GM18861 (cell line): ENCODE data around the gene DNM1L.
"Not testable (repeated sequence)": the region's sequence is repeated elsewhere in the genome, so short reads cannot be mapped to it uniquely, and the experiment has no call there.

Experiments
- ATAC-seq: cut with Tn5 transposase; IDR thresholded peaks from one replicate; pipeline ENCODE4 v1.9.1; 2021; ENCODE audit not compliant: unreplicated experiment

Gene DNM1L

GRCh38 chr12:32695787-32696186 is 16.7 kb downstream of the DNM1L start:
- ATAC-seq, result no peak

DNA sequence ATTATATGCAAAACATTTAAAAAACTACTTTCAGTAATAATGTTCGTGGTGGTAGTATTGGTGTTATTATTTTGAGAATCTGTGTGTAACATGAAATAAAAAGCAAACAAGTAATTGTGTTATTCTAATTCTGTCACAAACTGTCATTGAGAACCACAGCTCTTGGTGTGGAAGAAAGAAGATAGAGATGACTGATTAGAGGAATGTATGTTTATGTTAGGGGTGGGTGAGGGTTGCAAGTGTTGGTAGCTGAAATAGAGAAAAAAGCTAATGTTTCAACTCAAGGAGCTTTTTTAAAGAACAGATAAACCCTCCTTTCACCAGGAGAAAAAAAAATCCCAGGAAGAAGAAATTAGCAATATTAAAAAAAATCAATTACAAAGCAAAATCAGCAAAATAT is 18.3 kb downstream of the DNM1L start:
- no peak for ATAC-seq

GRCh38 chr12:32698285-32698684 is 19.2 kb downstream of the DNM1L start:
- no peak for ATAC-seq

DNA sequence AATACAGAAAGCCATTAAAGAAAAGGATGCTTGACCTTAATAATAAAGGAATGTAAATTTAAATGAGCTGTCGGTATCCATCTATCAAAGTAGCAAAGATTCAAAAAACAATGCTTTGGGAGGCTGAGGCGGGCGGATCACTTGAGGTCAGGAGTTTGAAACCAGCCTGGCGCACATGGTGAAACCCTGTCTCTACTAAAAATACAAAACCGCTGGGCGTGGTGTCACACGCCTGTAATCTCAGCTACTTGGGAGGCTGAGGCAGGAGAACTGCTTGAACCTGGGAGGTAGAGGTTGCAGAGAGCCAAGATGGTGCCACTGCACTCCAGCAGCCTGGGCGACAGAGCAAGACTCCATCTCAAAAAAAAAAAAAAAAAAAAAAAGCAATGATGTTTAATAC is 20.3 kb downstream of the DNM1L start:
- not testable (repeated sequence) for ATAC-seq

DNA sequence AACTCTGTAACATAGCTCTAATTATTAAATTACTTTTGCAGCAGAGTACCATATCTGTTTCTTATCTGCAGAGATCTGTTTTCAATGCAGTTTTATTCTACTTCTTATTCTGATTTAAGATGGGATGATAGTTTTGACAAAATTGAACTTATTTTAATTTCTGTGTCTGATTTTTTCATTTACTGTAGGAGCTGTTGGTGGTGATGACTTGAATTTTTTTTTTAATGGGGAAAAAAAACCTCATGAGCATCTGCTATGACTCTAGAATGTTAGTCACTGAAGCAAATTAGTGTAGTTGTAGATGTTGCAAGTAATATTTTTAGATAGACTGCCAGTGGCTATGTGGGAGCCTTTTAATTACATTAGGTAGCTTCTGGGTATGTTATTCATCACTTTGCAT is 23.4 kb downstream of the DNM1L start:
- no peak for ATAC-seq

- ATAC-seq, result no peak
Observed at GRCh38 chr12:32702946-32703345, 23.8 kb downstream of the DNM1L start.

DNA sequence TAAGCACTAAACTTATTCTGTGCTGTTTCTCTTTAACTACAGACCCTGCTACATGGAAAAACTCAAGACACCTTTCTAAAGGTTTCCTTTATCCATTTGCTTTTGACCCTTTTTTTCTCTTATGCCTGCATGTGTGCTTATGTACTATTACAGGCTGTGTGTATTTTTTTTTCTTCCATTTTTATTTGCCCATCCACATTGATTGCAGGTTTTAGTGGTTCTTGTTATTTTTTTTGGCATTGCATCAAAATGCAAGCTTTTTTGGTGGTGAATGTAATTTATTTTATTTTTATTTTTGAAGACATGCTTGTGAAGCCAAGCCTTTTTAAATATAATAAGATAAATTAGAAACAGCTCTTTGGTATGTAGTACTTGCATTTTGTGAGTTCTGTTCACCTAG is 26.7 kb downstream of the DNM1L start:
- ATAC-seq, result no peak

DNA sequence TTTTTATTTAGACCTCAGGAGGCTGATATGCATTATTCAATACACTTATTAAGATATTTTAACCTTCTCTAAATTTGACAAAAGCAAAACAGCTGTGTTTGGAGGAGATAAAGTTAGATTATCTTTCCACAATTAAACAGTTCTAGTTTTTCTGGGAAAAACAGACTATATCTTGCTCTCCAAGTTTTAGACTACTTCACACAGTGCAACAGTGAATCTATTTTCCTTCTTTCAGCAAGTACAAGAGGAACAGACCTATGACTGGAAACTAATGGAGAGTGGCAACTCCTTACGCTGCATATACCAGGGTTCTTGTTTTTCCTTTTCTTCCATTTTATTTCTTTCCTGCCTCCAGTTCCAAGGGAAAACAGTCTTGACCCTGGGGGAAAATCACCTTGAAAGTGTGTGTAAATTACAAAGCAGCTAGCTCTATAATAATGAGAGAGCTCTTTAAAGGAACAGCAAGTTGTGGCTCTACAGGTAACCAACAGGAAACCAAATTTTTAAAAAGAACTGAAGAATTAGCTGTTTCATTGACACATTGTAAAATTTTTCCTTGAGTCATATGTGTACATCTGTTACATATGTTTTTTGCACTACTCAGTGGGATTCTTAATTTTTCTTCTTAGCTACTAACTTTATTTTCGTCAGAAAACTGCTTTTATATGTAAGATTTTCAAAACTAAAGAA is 27.4 kb downstream of the DNM1L start:
- ATAC-seq, result no peak

DNA sequence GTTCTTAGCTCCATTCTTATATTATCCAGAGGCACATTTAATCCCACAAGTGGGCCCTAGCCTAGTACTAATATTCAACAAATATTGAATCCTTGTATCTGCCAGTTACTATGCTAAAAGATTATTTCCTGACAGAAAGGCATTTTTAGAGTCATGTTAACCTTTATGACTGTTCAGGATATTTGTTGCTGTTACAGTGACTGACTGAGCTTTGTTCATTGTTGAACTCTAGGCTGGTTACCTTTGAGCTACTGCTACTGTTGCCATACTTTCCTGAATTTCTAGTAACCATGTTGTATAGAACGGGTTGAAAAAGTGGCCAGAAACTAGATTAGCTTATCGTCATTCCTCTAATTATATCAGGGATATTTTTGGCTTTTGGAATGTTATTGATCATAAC is 29.8 kb downstream of the DNM1L start:
- no peak for ATAC-seq

GRCh38 chr12:32714772-32715171 is 35.7 kb downstream of the DNM1L start:
- no peak for ATAC-seq

DNA sequence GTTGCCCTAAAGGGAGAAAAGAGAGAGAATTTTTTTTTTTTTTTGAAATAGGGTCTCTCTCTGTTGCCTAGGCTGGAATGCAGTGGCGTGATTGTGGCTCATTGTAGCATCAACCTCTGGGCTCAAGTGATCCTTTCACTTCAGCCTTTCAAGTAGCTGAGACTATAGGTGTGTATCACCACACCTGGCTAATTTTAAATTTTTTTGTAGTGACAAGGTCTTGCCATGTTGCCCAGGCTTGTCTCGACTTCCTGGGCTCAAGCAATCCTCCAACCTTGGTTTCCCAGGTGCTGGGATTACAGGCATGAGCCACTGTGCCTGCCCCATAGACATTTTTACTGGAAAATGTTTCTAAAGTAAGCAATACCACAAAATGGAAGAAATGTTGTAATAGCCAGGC is 39.8 kb downstream of the DNM1L start:
- no peak for ATAC-seq

DNA sequence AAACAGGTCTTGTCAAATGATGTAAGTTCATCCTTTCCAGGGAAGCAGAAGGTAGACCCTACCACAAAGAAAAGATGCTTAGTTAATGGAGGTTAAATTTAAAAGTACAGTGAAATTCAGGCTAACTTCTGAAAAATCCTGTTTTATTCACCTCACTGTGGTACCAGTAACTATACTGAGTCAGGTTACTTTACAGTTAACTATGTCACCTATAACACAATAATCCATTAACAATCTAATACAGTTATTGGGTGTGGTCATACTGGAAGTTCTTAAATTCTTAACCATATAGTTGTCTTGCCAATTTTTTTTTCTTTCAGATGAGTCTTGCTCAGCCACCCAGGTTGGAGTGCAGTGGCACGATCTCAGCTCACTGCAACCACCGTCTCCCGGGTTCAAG is 46.2 kb downstream of the DNM1L start:
- not testable (repeated sequence) for ATAC-seq

GRCh38 chr12:32726286-32726685 is 47.2 kb downstream of the DNM1L start:
- no peak for ATAC-seq

DNA sequence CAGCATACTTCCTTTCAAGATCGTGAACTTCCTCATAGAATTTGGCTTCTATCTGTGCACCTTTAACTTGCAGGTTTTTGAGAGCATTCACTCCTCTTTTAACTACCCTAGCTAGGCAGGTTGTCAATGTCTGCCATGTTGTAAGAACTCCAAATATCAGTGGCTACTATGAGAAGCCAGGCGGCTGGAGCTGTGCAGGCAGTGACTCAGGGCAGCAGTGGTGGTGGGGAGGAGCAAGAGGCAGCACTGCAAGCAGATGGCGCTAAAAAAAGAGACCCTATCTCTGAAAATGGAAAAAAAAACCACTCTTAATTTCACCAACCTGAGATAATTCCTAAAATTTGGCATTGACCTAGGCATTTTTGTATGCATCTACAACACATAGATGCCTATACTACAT is 48.1 kb downstream of the DNM1L start:
- ATAC-seq, result no peak

DNA sequence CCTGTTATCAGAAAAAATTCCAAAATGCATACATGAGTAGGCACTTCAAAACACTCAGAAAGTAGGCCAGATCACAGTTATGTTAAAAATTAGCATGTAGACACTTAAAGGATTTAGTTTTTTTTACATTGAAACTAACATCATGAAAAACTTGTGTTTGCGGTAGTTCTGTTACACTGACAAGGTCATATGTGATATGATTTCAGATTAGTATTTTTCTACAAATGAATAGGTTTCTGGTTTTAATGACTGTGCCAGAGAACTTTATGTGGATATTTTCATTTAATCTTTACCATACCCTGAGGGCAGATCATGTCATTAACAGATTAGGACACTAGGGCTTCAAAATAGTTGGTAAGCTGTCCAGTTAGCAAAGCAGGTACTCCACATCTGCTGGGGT is 55.9 kb downstream of the DNM1L start:
- no peak for ATAC-seq

GRCh38 chr12:32736445-32736844 is 57.3 kb downstream of the DNM1L start:
- no peak for ATAC-seq

GRCh38 chr12:32737715-32738114 is 58.6 kb downstream of the DNM1L start:
- no peak for ATAC-seq

- ATAC-seq, result no peak
Observed at GRCh38 chr12:32739279-32739678, 60.2 kb downstream of the DNM1L start.

GRCh38 chr12:32742133-32742532 is 63.0 kb downstream of the DNM1L start:
- ATAC-seq, result no peak

DNA sequence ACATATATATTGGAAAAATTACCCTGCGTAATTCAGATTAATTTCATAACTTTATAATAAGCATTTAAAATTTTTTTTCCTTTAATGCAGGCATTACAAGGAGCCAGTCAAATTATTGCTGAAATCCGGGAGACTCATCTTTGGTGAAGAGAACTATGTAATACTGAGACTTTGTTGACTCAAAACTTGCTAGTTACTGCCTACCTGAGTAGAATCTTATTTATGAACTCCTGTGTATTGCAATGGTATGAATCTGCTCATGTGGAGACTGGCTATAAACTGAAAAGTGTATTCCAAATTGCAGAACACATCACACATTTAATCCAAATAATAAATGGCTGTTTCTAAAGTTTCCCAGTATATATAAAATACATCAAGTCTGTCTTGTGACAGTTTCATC is 64.2 kb downstream of the DNM1L start:
- ATAC-seq, result no peak

GRCh38 chr12:32753605-32754004 is 74.5 kb downstream of the DNM1L start:
- no peak for ATAC-seq

DNA sequence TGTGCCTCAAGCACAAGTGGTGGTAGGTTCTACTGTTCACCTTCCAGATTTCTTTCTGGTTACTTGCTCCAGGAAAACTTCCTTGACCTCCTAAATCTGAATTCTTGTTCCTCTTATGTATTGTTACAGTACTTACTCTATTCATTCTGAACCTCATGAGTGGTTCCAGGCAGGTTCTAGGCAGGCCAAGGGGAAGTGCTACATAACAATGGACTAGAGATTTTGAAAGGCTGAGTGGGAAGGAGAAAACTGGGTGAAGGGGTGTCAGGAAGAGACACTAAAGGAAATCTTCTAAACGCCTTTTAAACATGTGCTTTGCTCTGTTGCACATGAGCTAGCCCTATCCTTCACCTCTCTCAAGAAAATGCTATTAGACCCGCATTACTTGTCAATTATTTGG is 75.0 kb downstream of the DNM1L start:
- no peak for ATAC-seq

DNA sequence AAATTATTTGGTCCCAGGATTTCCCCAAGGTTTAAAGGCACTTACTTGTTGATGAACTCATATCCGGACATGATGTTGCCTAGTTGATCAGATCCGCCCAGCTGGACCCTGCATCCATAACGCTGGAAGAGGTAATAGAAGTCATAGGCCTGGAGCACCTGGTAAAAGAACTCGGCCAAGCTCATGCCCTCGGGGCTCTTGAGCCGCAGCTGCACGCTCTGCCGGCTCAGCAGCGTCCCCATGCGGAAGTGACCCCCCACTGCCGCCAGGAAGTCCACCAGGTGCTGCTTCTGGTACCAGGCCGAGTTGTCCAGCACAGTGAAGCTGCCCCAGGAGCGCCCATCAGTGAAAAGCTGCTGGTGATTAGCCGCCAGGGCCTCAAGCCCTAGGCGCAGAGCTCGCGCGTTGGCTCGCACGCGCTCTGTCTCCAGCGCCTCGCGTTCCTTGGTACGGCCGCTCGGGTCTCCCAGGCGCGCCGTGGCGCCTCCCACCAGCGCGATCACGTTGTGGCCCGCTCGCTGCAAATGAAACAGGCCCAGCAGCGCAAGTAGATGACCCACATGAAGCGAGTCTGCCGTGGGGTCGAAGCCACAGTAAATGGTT is 76.1 kb downstream of the DNM1L start:
- peak; percentile 61 for ATAC-seq
